HG03521 (cell line): Measurements from ENCODE around the gene FCRL6.

Experiments
- ATAC-seq: cut with Tn5 transposase; IDR thresholded peaks from one replicate; pipeline ENCODE4 v1.9.1; 2021; ENCODE audit warnings: mild to moderate bottlenecking, moderate library complexity; ENCODE audit not compliant: unreplicated experiment

Gene FCRL6

DNA sequence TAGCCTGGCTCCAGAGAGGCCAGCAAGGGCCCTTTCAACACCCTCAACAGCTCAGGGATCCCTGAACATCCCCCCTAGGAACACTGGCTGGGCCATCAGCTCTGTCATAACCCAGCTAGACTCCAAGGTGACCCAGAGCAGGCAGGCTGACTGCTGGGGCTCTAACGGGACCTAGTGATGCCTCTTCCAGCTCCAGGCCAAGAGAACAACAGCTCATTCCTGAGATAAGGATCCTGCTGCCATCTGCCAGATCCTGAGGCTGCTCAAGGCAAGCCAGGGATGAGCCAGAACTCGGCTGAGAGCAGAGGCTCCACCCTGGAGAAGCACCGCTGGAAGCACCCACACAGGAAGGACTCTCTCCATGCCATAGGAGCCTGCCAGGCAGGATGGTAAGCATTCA, 58.3 kb downstream of the FCRL6 start:
- no peak for ATAC-seq

DNA sequence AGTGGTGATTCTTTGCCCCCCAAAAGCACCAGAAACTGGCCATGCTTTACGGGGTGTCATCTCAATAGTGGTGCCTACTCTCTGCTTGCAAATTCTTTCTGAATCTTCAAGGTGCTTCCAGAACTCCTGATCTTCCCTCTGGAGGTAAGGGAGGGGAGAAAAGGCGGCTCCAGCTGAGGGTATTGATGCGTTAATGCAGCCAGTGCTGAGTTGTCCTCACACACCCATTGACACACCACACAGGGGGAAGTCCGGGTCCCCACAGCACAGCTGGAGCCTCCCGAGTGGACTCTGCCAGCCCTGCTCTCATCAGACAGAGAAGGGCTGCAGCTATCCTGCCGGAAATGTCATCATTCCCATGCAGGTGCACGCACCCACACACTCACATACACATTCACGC, 59.1 kb downstream of the FCRL6 start:
- ATAC-seq: no peak

GRCh38 chr1:159862031-159862430, 59.9 kb downstream of the FCRL6 start:
- ATAC-seq: no peak

- no peak for ATAC-seq
These were observed 60.4 kb downstream of the FCRL6 start, which contains the start of gene VSIG8 for GRCh38 chr1:159862557-159862956. VSIG8 (minus strand) TSS chr1:159862657; CDS start chr1:159862521, 136 bp downstream.

- no peak for ATAC-seq
These were observed 62.1 kb downstream of the FCRL6 start for GRCh38 chr1:159864262-159864661.
